CD4-positive, alpha-beta T cell treated with Interleukin-15 for 1 hour (primary cell): ENCODE measurements around the gene NKX6-2.
"Not testable (repeated sequence)": the region's sequence is repeated elsewhere in the genome, so short reads cannot be mapped to it uniquely, and the experiment has no call there.

Experiments used
- DNase-seq: peaks from one replicate; pipeline ENCODE4 v3.0.0-alpha.2; 2020

Gene NKX6-2

GRCh38 chr10:132752378-132752777, 33.6 kb downstream of the NKX6-2 start:
- DNase-seq: no peak

GRCh38 chr10:132750936-132751335, 35.0 kb downstream of the NKX6-2 start:
- DNase-seq: no peak

GRCh38 chr10:132749371-132749795, 36.6 kb downstream of the NKX6-2 start:
- no peak for DNase-seq

GRCh38 chr10:132748545-132749370, 37.2 kb downstream of the NKX6-2 start:
- DNase-seq: no peak

GRCh38 chr10:132748135-132748534, 37.8 kb downstream of the NKX6-2 start:
- DNase-seq: no peak

GRCh38 chr10:132746801-132747625, 38.9 kb downstream of the NKX6-2 start:
- no peak for DNase-seq

- no peak for DNase-seq
Observed at GRCh38 chr10:132746386-132746785, 39.6 kb downstream of the NKX6-2 start.

- no peak for DNase-seq
Observed at GRCh38 chr10:132745971-132746370, 40.0 kb downstream of the NKX6-2 start.

- DNase-seq: no peak
Observed at GRCh38 chr10:132745511-132745910, 40.4 kb downstream of the NKX6-2 start.

GRCh38 chr10:132744839-132745238, 41.1 kb downstream of the NKX6-2 start:
- DNase-seq: no peak

GRCh38 chr10:132743925-132744490, 41.9 kb downstream of the NKX6-2 start:
- DNase-seq: no peak

GRCh38 chr10:132743196-132743924, 42.6 kb downstream of the NKX6-2 start:
- DNase-seq: not testable (repeated sequence)

GRCh38 chr10:132742837-132743194, 43.1 kb downstream of the NKX6-2 start:
- no peak for DNase-seq

- no peak for DNase-seq
Observed at GRCh38 chr10:132742167-132742836, 43.6 kb downstream of the NKX6-2 start.

- DNase-seq: no peak
Observed at GRCh38 chr10:132740588-132740987, 45.4 kb downstream of the NKX6-2 start.

GRCh38 chr10:132739225-132739613, 46.7 kb downstream of the NKX6-2 start:
- no peak for DNase-seq

- no peak for DNase-seq
Observed at GRCh38 chr10:132738454-132739224, 47.3 kb downstream of the NKX6-2 start.

GRCh38 chr10:132737390-132738048, 48.4 kb downstream of the NKX6-2 start:
- DNase-seq: no peak

GRCh38 chr10:132735923-132736391, 50.0 kb downstream of the NKX6-2 start:
- no peak for DNase-seq

GRCh38 chr10:132735341-132735775, 50.6 kb downstream of the NKX6-2 start:
- DNase-seq: no peak

- no peak for DNase-seq
Observed at GRCh38 chr10:132733926-132734325, 52.0 kb downstream of the NKX6-2 start.
